Measurements from ENCODE around the gene PTPN4. TPM values are rescaled to one million over a fixed set of nuclear protein-coding genes. Genes with fewer than 3 reads are reported as not detected.

The PTPN4 gene
- total RNA-seq = 18.3 and 21.4 TPM in 2 replicates
- long read RNA-seq, partial matches to known transcripts = 0 of 4 reads
- long read RNA-seq, other reads (novel, unspliced or antisense) = 4 of 4 reads

- H3K36me3 Mint-ChIP-seq (ENCODE audit: unreplicated experiment) = no peaks in the 10 kb centered on the region
- H3K27ac Mint-ChIP-seq (ENCODE audit: unreplicated experiment) = peak within 1 kb of the TSS; percentile 84
- no peaks in the 10 kb centered on the region for H3K9me3 Mint-ChIP-seq (ENCODE audit: unreplicated experiment)
- H3K4me3 Mint-ChIP-seq (ENCODE audit: unreplicated experiment) = peak within 1 kb of the TSS; percentile 86
- peaks cover 27% of the 10 kb centered on the region for H3K4me1 Mint-ChIP-seq (ENCODE audit: unreplicated experiment)
- no peak for TF ChIP-seq CTCF (IDR thresholded peaks at IDR 0.05)
- DNase-seq (ENCODE audit: extremely low spot score, unreplicated experiment) = peak; percentile 98
- H3K27me3 Mint-ChIP-seq (ENCODE audit: unreplicated experiment) = peaks cover 7% of the 10 kb centered on the region
Observed at GRCh38 chr2:119759451-119760236, at the start of gene PTPN4. Gene PTPN4, plus strand, starts transcription at chr2:119759922. Its CDS starts 49,932 bp downstream, at chr2:119809854.

GRCh38 chr2:119710281-119710680 is 49.4 kb upstream of the PTPN4 start:
- TF ChIP-seq CTCF (IDR thresholded peaks at IDR 0.05) = no peak
- no peaks in the 10 kb centered on the region for H3K36me3 Mint-ChIP-seq (ENCODE audit: unreplicated experiment)
- no peaks in the 10 kb centered on the region for H3K4me1 Mint-ChIP-seq (ENCODE audit: unreplicated experiment)
- no peaks in the 10 kb centered on the region for H3K9me3 Mint-ChIP-seq (ENCODE audit: unreplicated experiment)
- no peak overlapping the region for H3K4me3 Mint-ChIP-seq (ENCODE audit: unreplicated experiment)
- no peak overlapping the region for H3K27ac Mint-ChIP-seq (ENCODE audit: unreplicated experiment)
- peaks cover 17% of the 10 kb centered on the region for H3K27me3 Mint-ChIP-seq (ENCODE audit: unreplicated experiment)
- DNase-seq (ENCODE audit: extremely low spot score, unreplicated experiment) = no peak

GRCh38 chr2:119711352-119711751 is 48.4 kb upstream of the PTPN4 start:
- no peak for DNase-seq (ENCODE audit: extremely low spot score, unreplicated experiment)
- Mint-ChIP-seq H3K9me3 (ENCODE audit: unreplicated experiment) (no peaks in the 10 kb centered on the region), H3K4me1 (ENCODE audit: unreplicated experiment) (no peaks in the 10 kb centered on the region), H3K36me3 (ENCODE audit: unreplicated experiment) (no peaks in the 10 kb centered on the region), H3K27me3 (ENCODE audit: unreplicated experiment) (peaks cover 27% of the 10 kb centered on the region), H3K27ac (ENCODE audit: unreplicated experiment) (no peak overlapping the region), H3K4me3 (ENCODE audit: unreplicated experiment) (no peak overlapping the region)
- TF ChIP-seq CTCF (IDR thresholded peaks at IDR 0.05) = no peak

- Mint-ChIP-seq H3K27me3 (ENCODE audit: unreplicated experiment) (peaks cover 36% of the 10 kb centered on the region), H3K4me1 (ENCODE audit: unreplicated experiment) (no peaks in the 10 kb centered on the region), H3K36me3 (ENCODE audit: unreplicated experiment) (no peaks in the 10 kb centered on the region), H3K9me3 (ENCODE audit: unreplicated experiment) (no peaks in the 10 kb centered on the region), H3K4me3 (ENCODE audit: unreplicated experiment) (no peak overlapping the region), H3K27ac (ENCODE audit: unreplicated experiment) (no peak overlapping the region)
- no peak for TF ChIP-seq CTCF (IDR thresholded peaks at IDR 0.05)
- DNase-seq (ENCODE audit: extremely low spot score, unreplicated experiment) = no peak
Observed at GRCh38 chr2:119712571-119712970, 47.2 kb upstream of the PTPN4 start.

- Mint-ChIP-seq H3K4me1 (ENCODE audit: unreplicated experiment) (no peaks in the 10 kb centered on the region), H3K36me3 (ENCODE audit: unreplicated experiment) (no peaks in the 10 kb centered on the region), H3K4me3 (ENCODE audit: unreplicated experiment) (no peak overlapping the region), H3K27me3 (ENCODE audit: unreplicated experiment) (peaks cover 36% of the 10 kb centered on the region), H3K27ac (ENCODE audit: unreplicated experiment) (no peak overlapping the region), H3K9me3 (ENCODE audit: unreplicated experiment) (no peaks in the 10 kb centered on the region)
- no peak for TF ChIP-seq CTCF (IDR thresholded peaks at IDR 0.05)
- DNase-seq (ENCODE audit: extremely low spot score, unreplicated experiment) = no peak
Observed at GRCh38 chr2:119713819-119714490, 45.8 kb upstream of the PTPN4 start.
